Endothelial cell of umbilical vein (primary cell): ENCODE data around the gene CBX5. TPM values are rescaled to one million over a fixed set of nuclear protein-coding genes. Genes with fewer than 3 reads are reported as not detected.
A peak's percentile ranks its signal among the peaks of the same experiment; 100 is the strongest.

ENCODE experiments used
- BruUV-seq: library from RNA; stranded (reverse); fragments of 400-500 nt; replicated peaks from 2 replicates; lab custom pipeline; 2021; lab: Mats Ljungman, UMichigan
- CTCF ChIA-PET: fragments of 300-600, 350-600 bp; sonication (Branson Sonifier 250); formaldehyde crosslinking; loops from one replicate; lab custom pipeline; 2021; ENCODE audit warnings: antibody characterized with exemption, inconsistent platforms; lab: Charles Lee
- POLR2A ChIA-PET: fragments of 300-600, 350-600 bp; sonication (Branson Sonifier 250); formaldehyde crosslinking; loops from one replicate; lab custom pipeline; 2021; ENCODE audit warnings: antibody characterized with exemption, inconsistent platforms; lab: Charles Lee
- DNase-seq: peaks from one replicate; pipeline ENCODE4 v3.0.0-alpha.2; 2011; ENCODE audit warnings: low read depth, low spot score
- FAIRE-seq: peaks from 2 replicates; lab custom pipeline; 2011; peaks lifted over from hg19 to GRCh38; lab: Jason Lieb, UNC
- H2AFZ ChIP-seq: 2 replicates; pipeline ENCODE4 v1.6.0; 2012; ENCODE audit warnings: low read depth, low read length, control low read depth, inconsistent platforms
- H3K27ac ChIP-seq: 2 replicates; pipeline ENCODE4 v1.5.1; 2011; ENCODE audit warnings: low read depth, mild to moderate bottlenecking, control low read depth, low read length, moderate library complexity; ENCODE audit not compliant: insufficient read depth
- H3K27me3 ChIP-seq, 2 experiments: 2 replicates each; pipeline versions ENCODE4 v1.6.0 to v1.6.1; 2011; ENCODE audit warnings: low read length in 2 of 2, mixed read lengths in 1 of 2; ENCODE audit not compliant: control insufficient read depth in 2 of 2, insufficient read depth in 2 of 2
- H3K36me3 ChIP-seq, 2 experiments: 2 replicates in 1 of 2; 3 replicates in 1 of 2; pipeline ENCODE4 v1.5.1; 2011; ENCODE audit warnings: low read length in 2 of 2, mild to moderate bottlenecking in 1 of 2, moderate library complexity in 1 of 2; ENCODE audit not compliant: control insufficient read depth in 2 of 2, insufficient read depth in 2 of 2; ENCODE audit errors: extremely low read depth in 1 of 2
- H3K4me1 ChIP-seq: 3 replicates; pipeline ENCODE4 v1.5.1; 2011; ENCODE audit warnings: mild to moderate bottlenecking, low read length; ENCODE audit not compliant: control insufficient read depth, insufficient read depth; ENCODE audit errors: extremely low read depth
- H3K4me2 ChIP-seq: 2 replicates; pipeline ENCODE4 v1.6.1; 2011; ENCODE audit warnings: low read length, control low read depth, mixed read lengths; ENCODE audit not compliant: insufficient read depth
- H3K4me3 ChIP-seq, 3 experiments: fragments of 200-600 bp in 1 of 3; sonication (generic), shearing (Covaris generic) in 1 of 3; replicated peaks in 1 of 3; 2 replicates each; pipeline ENCODE4 v1.5.1; 2011 to 2016; ENCODE audit warnings: control low read depth in 3 of 3, low read length in 3 of 3, mild to moderate bottlenecking in 2 of 3, inconsistent platforms in 1 of 3, low read depth in 1 of 3, moderate library complexity in 1 of 3; ENCODE audit not compliant: insufficient read depth in 1 of 3
- H3K79me2 ChIP-seq: 2 replicates; pipeline ENCODE4 v1.6.0; 2012; ENCODE audit warnings: low read length, inconsistent platforms; ENCODE audit not compliant: control insufficient read depth, insufficient read depth
- H3K9ac ChIP-seq: replicated peaks from 2 replicates; pipeline ENCODE3; 2011; ENCODE audit warnings: low read length, control low read depth; ENCODE audit not compliant: insufficient read depth; ENCODE audit errors: extremely low read depth
- H3K9me1 ChIP-seq: replicated peaks from 3 replicates; pipeline ENCODE4 v1.6.0; 2011; ENCODE audit warnings: mild to moderate bottlenecking, low read length; ENCODE audit not compliant: control insufficient read depth, insufficient read depth; ENCODE audit errors: extremely low read depth
- H3K9me3 ChIP-seq: replicated peaks from 2 replicates; pipeline ENCODE4 v1.5.1; 2012; ENCODE audit warnings: low read length, inconsistent platforms; ENCODE audit not compliant: control insufficient read depth, insufficient read depth
- H4K20me1 ChIP-seq: replicated peaks from 2 replicates; pipeline ENCODE3; 2011; ENCODE audit warnings: mild to moderate bottlenecking, low read length; ENCODE audit not compliant: control insufficient read depth, insufficient read depth; ENCODE audit errors: extremely low read depth
- CTCF ChIP-seq, 2 donors: IDR thresholded peaks; 1 replicate in 1 of 2; 2 replicates in 1 of 2; pipeline ENCODE4 v1.5.1; 2011; ENCODE audit warnings: low read length in 2 of 2, mild to moderate bottlenecking in 2 of 2, moderate library complexity in 2 of 2, control low read depth in 1 of 2, inconsistent platforms in 1 of 2, low read depth in 1 of 2; ENCODE audit not compliant: insufficient read depth in 1 of 2; ENCODE audit errors: extremely low read depth in 1 of 2
- EZH2 ChIP-seq: IDR thresholded peaks from 2 replicates; pipeline ENCODE4 v1.6.1; 2012; ENCODE audit warnings: borderline replicate concordance, low read depth, mild to moderate bottlenecking, moderate library complexity, low read length, inconsistent platforms; ENCODE audit not compliant: severe bottlenecking
- FOS ChIP-seq: IDR thresholded peaks from 2 replicates; pipeline ENCODE4 v1.6.1; 2011; ENCODE audit warnings: mild to moderate bottlenecking, low read length, moderate library complexity, borderline replicate concordance; ENCODE audit not compliant: insufficient read depth
- GATA2 ChIP-seq: IDR thresholded peaks from 2 replicates; pipeline ENCODE4 v1.7.0; 2011; ENCODE audit warnings: low read depth, mild to moderate bottlenecking, moderate library complexity, mixed read lengths, low read length; ENCODE audit not compliant: insufficient read length, insufficient read depth
- JUN ChIP-seq: IDR thresholded peaks from 2 replicates; pipeline ENCODE4 v1.6.1; 2011; ENCODE audit warnings: borderline replicate concordance, low read depth; ENCODE audit not compliant: insufficient read length, insufficient read depth
- MYC ChIP-seq: IDR thresholded peaks from one replicate; pipeline ENCODE4 v1.6.1; 2011; ENCODE audit warnings: mild to moderate bottlenecking, low read depth, low read length
- POLR2A ChIP-seq: IDR thresholded peaks from 2 replicates; pipeline ENCODE4 v1.6.1; 2012; ENCODE audit warnings: low read depth, mild to moderate bottlenecking, control low read depth, low read length
- POLR2AphosphoS5 ChIP-seq: IDR thresholded peaks from 2 replicates; pipeline ENCODE4 v1.6.1; 2012; ENCODE audit warnings: low read depth, mild to moderate bottlenecking, control low read depth, low read length, moderate library complexity; ENCODE audit not compliant: insufficient read depth
- dilution Hi-C: fragments of 300-500 bp; cut with MboI; formaldehyde crosslinking; loops from one replicate; pipeline ENCODE4 v1.15.0; 2019; ENCODE audit warnings: low sequenced_read_pairs; ENCODE audit not compliant: extremely low pct_ligation_motif_present
- intact Hi-C: fragments of 100-400 bp; cut with micrococcal nuclease; formaldehyde crosslinking; loops from one replicate; pipeline ENCODE4 v1.10.0; 2022
- polyA plus RNA-seq, 4 experiments: library from polyadenylated mRNA; depleted of rRNA in 3 of 4; stranded (reverse) in 3 of 4; unstranded in 1 of 4; fragments of >200 nt; gene quantifications; 2 replicates each; pipeline versions ENCODE4 v1.2.1 to v1.2.3, GENCODE V29; 2011 to 2012; ENCODE audit warnings: missing spikeins in 1 of 4
- total RNA-seq: library from RNA; stranded (reverse); gene quantifications from 2 replicates; pipeline ENCODE4 v1.2.3, GENCODE V29; 2021
- TF ChIP-seq, protein P1 (sequence below): IDR thresholded peaks from 2 replicates; pipeline ENCODE4 v1.6.1; 2011; ENCODE audit not compliant: insufficient read depth, insufficient read length

The CBX5 gene
- total and polyA plus RNA-seq, 2 donors (not counting 3 experiments of a cell fraction or from before 2014, with no cell fraction given): 22.8 to 111 TPM

DNA sequence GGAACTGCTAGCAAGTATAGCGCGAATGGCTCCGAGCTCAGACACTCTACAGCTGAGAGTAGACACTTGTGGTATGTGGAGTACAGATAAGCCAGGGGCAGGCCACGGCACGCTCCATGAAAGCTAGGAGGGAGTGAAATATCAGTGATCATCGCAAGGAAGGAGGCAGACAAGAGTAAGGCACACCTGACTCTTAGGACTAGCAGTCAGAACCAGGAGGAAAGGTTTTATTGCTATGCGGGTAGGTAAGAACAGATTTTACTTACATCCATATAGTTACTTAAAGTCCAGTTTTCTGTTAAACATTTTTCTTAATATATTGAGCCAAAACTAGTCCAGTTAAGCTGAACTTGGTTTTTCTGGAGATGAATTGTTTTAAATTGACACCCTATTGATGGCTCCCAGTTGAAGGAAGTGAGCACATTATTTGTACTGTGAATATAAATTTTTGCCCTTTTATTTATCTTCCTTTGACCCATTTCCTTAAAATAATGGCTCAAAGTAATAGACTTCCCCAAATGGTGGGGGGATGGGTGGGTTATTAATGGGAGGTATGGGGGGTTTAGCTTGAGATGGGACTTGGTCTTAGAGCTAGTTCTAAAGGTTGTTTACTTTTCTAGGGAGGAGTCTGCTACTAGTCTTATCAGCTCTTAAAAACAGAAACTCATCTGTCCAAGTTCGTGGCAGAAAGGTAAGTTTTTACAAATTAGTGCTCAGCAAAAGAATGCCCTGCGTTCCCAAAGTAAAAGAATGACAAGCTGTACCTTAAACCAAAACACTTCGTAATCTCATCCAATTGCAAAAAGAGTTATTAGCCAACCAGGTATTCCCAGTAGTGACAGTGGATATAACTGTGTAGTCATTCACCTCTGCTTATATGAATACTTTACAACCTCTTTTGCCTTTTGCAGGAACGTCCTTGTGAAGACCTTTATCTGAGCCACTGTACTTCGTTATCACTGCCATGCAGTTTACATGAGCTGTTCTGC lies 6.4 kb upstream of the CBX5 start:
- H3K4me2 ChIP-seq: peak overlapping the region; percentile 5
- H3K79me2 ChIP-seq: peaks cover 41% of the 10 kb centered on the region
- intact Hi-C loops (no loop called here), dilution Hi-C loops (no loop called here)
- H4K20me1 ChIP-seq: peaks cover 16% of the 10 kb centered on the region
- BruUV-seq: no TSS peak
- no peak overlapping the region for H3K4me3 ChIP-seq
- H3K9me1 ChIP-seq: no peaks in the 10 kb centered on the region
- FAIRE-seq (no peak), DNase-seq (no peak)
- no peaks in the 10 kb centered on the region for H3K27me3 ChIP-seq
- no peak overlapping the region for H3K9ac ChIP-seq
- no peak overlapping the region for H3K27ac ChIP-seq
- CTCF ChIA-PET: interaction anchor here (0.5 to 3.8 kb wide), 11 partner anchors 10 to 188 kb away, joined by 3 to 20 read pairs (median 5); partner anchors contain the start of genes COPZ1 and NFE2
- POLR2A ChIA-PET: interaction anchor here (0.6 to 1.6 kb wide), 6 partner anchors 10 to 58 kb away, joined by 3 to 6 read pairs (median 4); partner anchors contain the start of gene COPZ1
- H3K9me3 ChIP-seq: no peaks in the 10 kb centered on the region
- TF ChIP-seq CTCF (IDR thresholded peaks at IDR 0.05; ENCODE audit: extremely low read depth in 1 of 2, insufficient read depth in 1 of 2, low read depth in 1 of 2, low read length in 2 of 2) (no peak), GATA2 (no peak), POLR2A (peak; percentile 41), JUN (no peak), MYC (no peak), POLR2AphosphoS5 (peak; percentile 45), EZH2 (no peak), FOS (no peak)
- TF ChIP-seq, protein P1, sequence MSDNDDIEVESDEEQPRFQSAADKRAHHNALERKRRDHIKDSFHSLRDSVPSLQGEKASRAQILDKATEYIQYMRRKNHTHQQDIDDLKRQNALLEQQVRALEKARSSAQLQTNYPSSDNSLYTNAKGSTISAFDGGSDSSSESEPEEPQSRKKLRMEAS: no peak
- peaks cover 20 to 37% of the 10 kb centered on the region in 2 experiments for H3K36me3 ChIP-seq
- H3K4me1 ChIP-seq: peaks cover 31% of the 10 kb centered on the region
- no peak overlapping the region for H2AFZ ChIP-seq
